Kidney (tissue), 14 donors: Measurements from ENCODE around the gene CNTF. TPM values are rescaled to one million over a fixed set of nuclear protein-coding genes. Genes with fewer than 3 reads are reported as not detected.

Experiments used
- DNase-seq, 5 donors: peaks; one replicate each; pipeline ENCODE4 v3.0.0-alpha.2; 2013 to 2020
- FAIRE-seq: peaks from 2 replicates; lab custom pipeline; 2012; peaks lifted over from hg19 to GRCh38; lab: Jason Lieb, UNC
- H3K27ac ChIP-seq, 2 donors: one replicate each; pipeline ENCODE4 v1.7.0; 2013; ENCODE audit warnings: low read depth in 2 of 2, low read length in 2 of 2, inconsistent platforms in 1 of 2
- H3K27me3 ChIP-seq: one replicate; pipeline ENCODE4 v1.7.1; 2013; ENCODE audit warnings: low read length, inconsistent platforms; ENCODE audit not compliant: control insufficient read depth, insufficient read depth
- H3K36me3 ChIP-seq, 3 donors: one replicate each; pipeline versions ENCODE4 v1.7.0 to v1.7.1; 2013; ENCODE audit warnings: low read length in 3 of 3, control low read depth in 1 of 3, inconsistent platforms in 1 of 3; ENCODE audit not compliant: insufficient read depth in 3 of 3, control insufficient read depth in 2 of 3
- H3K4me1 ChIP-seq, 3 donors: one replicate each; pipeline versions ENCODE4 v1.7.0 to v1.7.1; 2013; ENCODE audit warnings: low read length in 3 of 3, inconsistent platforms in 1 of 3, low read depth in 1 of 3; ENCODE audit not compliant: control insufficient read depth in 2 of 3, insufficient read depth in 2 of 3
- H3K4me3 ChIP-seq, 3 donors: one replicate each; pipeline versions ENCODE4 v1.7.0 to v1.8.1; 2013; ENCODE audit warnings: low read length in 3 of 3, control low read depth in 1 of 3, inconsistent platforms in 1 of 3
- H3K9ac ChIP-seq, 3 donors: one replicate each; pipeline versions ENCODE4 v1.7.0 to v1.7.1; 2013; ENCODE audit warnings: low read length in 3 of 3, control low read depth in 1 of 3, inconsistent platforms in 1 of 3
- H3K9me3 ChIP-seq, 3 donors: one replicate each; pipeline versions ENCODE4 v1.7.0 to v1.7.1; 2013; ENCODE audit warnings: low read length in 3 of 3, control low read depth in 1 of 3, inconsistent platforms in 1 of 3; ENCODE audit not compliant: control insufficient read depth in 2 of 3, insufficient read depth in 1 of 3
- CTCF ChIP-seq: IDR thresholded peaks from 3 replicates; pipeline ENCODE4 v1.5.1; 2012; ENCODE audit warnings: mild to moderate bottlenecking, moderate library complexity, borderline replicate concordance; ENCODE audit not compliant: insufficient read depth; ENCODE audit errors: extremely low read depth
- intact Hi-C: fragments of 100-400 bp; cut with DNase I; formaldehyde crosslinking; loops from one replicate; pipeline ENCODE4 v1.11.1; 2022
- polyA plus RNA-seq: library from polyadenylated mRNA; stranded (reverse); fragments of 350-450 nt; fragmentation: Illumina TruSeq; extraction: RNeasy Lipid Tissue Mini Kit (QIAGEN cat#74804); gene quantifications from one replicate; pipeline ENCODE4 v1.2.3, GENCODE V29; 2014; ENCODE audit warnings: low read depth, low replicate concordance; ENCODE audit not compliant: insufficient read depth
- total RNA-seq: library from RNA; stranded (reverse); fragmentation: NEBNext Ultra II Directional; extraction: Animal tissue kit (Norgen Biotek cat#: 25700); gene quantifications from one replicate; pipeline ENCODE4 v1.2.1, GENCODE V29; 2021
- donor health status: control.
- donor health status: control.
- donor health status: control.
- donor health status: control.
- donor health status: control.
- donor health status: DM: yes; HTN: yes; CAD: no.
- donor health status: Normal renal cell carcinoma (clear cell type).

CNTF gene
- total and polyA plus RNA-seq, 2 donors from 2014 or later, result 0.41 to 1.2 TPM

DNA sequence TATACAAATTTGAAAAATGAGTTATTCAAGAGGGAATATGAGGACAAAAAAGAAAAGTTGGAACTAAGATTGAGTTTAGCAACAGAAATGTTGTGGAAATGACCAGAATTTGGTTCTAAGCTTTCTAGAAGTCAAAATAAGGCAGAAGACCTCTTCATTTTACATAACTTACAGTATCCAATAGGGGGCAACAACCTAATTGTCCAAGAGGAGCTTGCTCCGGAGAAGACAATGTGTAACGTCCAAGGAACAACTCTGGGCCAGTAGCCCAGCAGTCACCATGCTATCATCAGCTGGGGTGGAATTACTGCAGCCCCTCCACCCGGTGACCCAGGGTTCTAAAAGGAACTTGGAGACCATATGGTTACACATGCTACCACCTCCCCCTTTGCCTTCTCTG lies 14.1 kb downstream of the CNTF start:
- H3K9me3 ChIP-seq, result no peaks in the 10 kb centered on the region
- no peaks in the 10 kb centered on the region for H3K36me3 ChIP-seq
- no peak overlapping the region for H3K4me3 ChIP-seq
- intact Hi-C loops, result no loop called here
- FAIRE-seq (no peak), DNase-seq (no peak)
- peaks cover 0 to 7% (median 6%) of the 10 kb centered on the region in 3 donors for H3K4me1 ChIP-seq
- H3K27me3 ChIP-seq, result no peaks in the 10 kb centered on the region
- H3K27ac ChIP-seq, result no peak overlapping the region
- no peak for TF ChIP-seq CTCF
- H3K9ac ChIP-seq, result no peak overlapping the region

DNA sequence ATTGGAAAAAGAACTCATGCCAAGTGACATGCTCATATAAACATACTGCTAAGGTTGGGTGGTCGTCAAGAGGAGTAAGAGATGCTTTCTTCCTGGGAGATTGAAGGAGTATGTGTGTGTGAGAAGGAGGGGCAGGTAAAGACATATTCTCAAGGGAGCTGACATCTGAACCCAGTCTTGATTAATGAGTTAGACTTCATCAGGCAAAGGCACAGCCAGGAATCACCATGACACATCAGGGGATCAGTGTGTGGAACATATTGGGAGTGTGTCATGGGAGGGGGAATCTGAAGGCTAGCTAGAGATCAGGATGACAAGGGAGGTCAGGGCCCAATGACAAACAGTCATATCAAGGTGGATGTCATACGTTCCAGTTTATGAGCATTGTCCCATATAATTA lies 14.9 kb downstream of the CNTF start:
- FAIRE-seq (no peak), DNase-seq (peak in 1 of 5 donors; percentile 22)
- Histone ChIP-seq H3K27ac (no peak overlapping the region), H3K9ac (no peak overlapping the region), H3K27me3 (no peaks in the 10 kb centered on the region), H3K4me1 (peaks cover 0 to 7% (median 6%) of the 10 kb centered on the region in 3 donors), H3K36me3 (no peaks in the 10 kb centered on the region), H3K9me3 (no peaks in the 10 kb centered on the region), H3K4me3 (no peak overlapping the region)
- TF ChIP-seq CTCF, result no peak
- intact Hi-C loops, result no loop called here

DNA sequence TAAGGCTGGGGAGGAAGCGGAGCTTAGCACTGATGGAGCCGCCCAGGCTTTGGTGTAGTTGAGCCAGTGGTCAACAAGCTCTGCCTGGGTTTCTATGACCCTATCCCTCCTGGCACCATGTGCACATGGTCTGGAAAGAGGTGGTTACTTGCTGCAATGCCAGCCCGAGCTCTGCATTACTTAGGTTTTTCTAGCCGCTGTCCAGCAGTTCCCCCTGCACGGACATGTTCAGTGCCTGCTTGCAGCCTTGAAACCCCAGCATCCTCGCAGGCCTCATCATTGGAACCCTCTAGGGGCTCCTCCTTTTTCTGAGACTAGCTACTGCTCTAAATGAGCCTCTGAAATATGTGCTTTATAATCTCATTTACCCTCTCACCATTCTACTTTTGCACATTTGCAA lies 16.6 kb downstream of the CNTF start:
- H3K36me3 ChIP-seq, result no peaks in the 10 kb centered on the region
- H3K9ac ChIP-seq, result no peak overlapping the region
- no peak for FAIRE-seq
- TF ChIP-seq CTCF, result no peak
- H3K27me3 ChIP-seq, result no peaks in the 10 kb centered on the region
- no peak for DNase-seq
- no peak overlapping the region for H3K4me3 ChIP-seq
- H3K4me1 ChIP-seq, result peaks cover 0 to 7% (median 6%) of the 10 kb centered on the region in 3 donors
- intact Hi-C loops, result no loop called here
- no peak overlapping the region for H3K27ac ChIP-seq
- H3K9me3 ChIP-seq, result no peaks in the 10 kb centered on the region

GRCh38 chr11:58639669-58640068 lies 17.2 kb downstream of the CNTF start:
- no peak overlapping the region for H3K4me3 ChIP-seq
- no peaks in the 10 kb centered on the region for H3K36me3 ChIP-seq
- DNase-seq (no peak), FAIRE-seq (no peak)
- no peak overlapping the region for H3K27ac ChIP-seq
- H3K9ac ChIP-seq, result no peak overlapping the region
- H3K4me1 ChIP-seq, result peaks cover 0 to 7% (median 6%) of the 10 kb centered on the region in 3 donors
- TF ChIP-seq CTCF, result no peak
- no peaks in the 10 kb centered on the region for H3K9me3 ChIP-seq
- H3K27me3 ChIP-seq, result no peaks in the 10 kb centered on the region
- intact Hi-C loops, result no loop called here
